Endodermal cell (in vitro differentiated cells): ENCODE data around the gene CC2D2A. TPM values are rescaled to one million over a fixed set of nuclear protein-coding genes. Genes with fewer than 3 reads are reported as not detected.

Source experiments
- DNase-seq: peaks from one replicate; pipeline ENCODE4 v3.0.0-alpha.2; 2017
- H3K27ac ChIP-seq: 2 replicates; pipeline ENCODE4 v1.5.1; 2013; ENCODE audit warnings: mild to moderate bottlenecking, low read depth, low read length, moderate library complexity
- H3K27me3 ChIP-seq: 2 replicates; pipeline ENCODE4 v1.6.1; 2013; ENCODE audit warnings: mild to moderate bottlenecking, low read length, moderate library complexity; ENCODE audit not compliant: insufficient read depth, control insufficient read depth, poor library complexity, severe bottlenecking
- H3K36me3 ChIP-seq: 2 replicates; pipeline ENCODE4 v1.7.0; 2013; ENCODE audit warnings: mild to moderate bottlenecking, low read length, moderate library complexity; ENCODE audit not compliant: control insufficient read depth, insufficient read depth
- H3K4me1 ChIP-seq: one replicate; pipeline ENCODE4 v1.7.0; 2013; ENCODE audit warnings: low read length; ENCODE audit not compliant: control insufficient read depth, insufficient read depth
- H3K4me3 ChIP-seq: 2 replicates; pipeline ENCODE4 v1.5.1; 2013; ENCODE audit warnings: mild to moderate bottlenecking, low read length, moderate library complexity
- H3K9ac ChIP-seq: 2 replicates; pipeline ENCODE4 v1.6.1; 2013; ENCODE audit warnings: mild to moderate bottlenecking, low read length, moderate library complexity; ENCODE audit not compliant: poor library complexity, severe bottlenecking; ENCODE audit errors: extremely low read depth
- H3K9me3 ChIP-seq: 2 replicates; pipeline ENCODE4 v1.6.1; 2013; ENCODE audit warnings: mild to moderate bottlenecking, low read length, moderate library complexity; ENCODE audit not compliant: control insufficient read depth
- H3K27ac Mint-ChIP-seq: 2 replicates; pipeline ENCODE4 v1.8.0; 2020; ENCODE audit warnings: mixed read lengths
- H3K27me3 Mint-ChIP-seq: 2 replicates; pipeline ENCODE4 v1.8.0; 2021; ENCODE audit warnings: mild to moderate bottlenecking, mixed read lengths; ENCODE audit not compliant: insufficient read depth
- H3K36me3 Mint-ChIP-seq: 2 replicates; pipeline ENCODE4 v1.8.0; 2020; ENCODE audit warnings: low read depth, mixed read lengths
- H3K4me1 Mint-ChIP-seq: 2 replicates; pipeline ENCODE4 v1.8.0; 2020; ENCODE audit warnings: mixed read lengths
- H3K4me3 Mint-ChIP-seq: 2 replicates; pipeline ENCODE4 v1.8.0; 2020; ENCODE audit warnings: mild to moderate bottlenecking, moderate library complexity, mixed read lengths
- H3K9me3 Mint-ChIP-seq: 2 replicates; pipeline ENCODE4 v1.8.0; 2020; ENCODE audit warnings: mild to moderate bottlenecking, mixed read lengths
- WGBS, 2 experiments: methylation state at CpG; one replicate each; pipeline versions ENCODE4 v1.1.5 to v1.1.7; 2013; ENCODE audit warnings: missing lambda C conversion rate in 2 of 2, mixed read lengths in 1 of 2; ENCODE audit not compliant: insufficient coverage in 1 of 2, insufficient read length in 1 of 2; 5-methylcytosine and 5-hydroxymethylcytosine counted together
- total RNA-seq, 2 donors: library from RNA; stranded (reverse); fragmentation: NEBNext Ultra II Directional in 1 of 2; extraction: Animal tissue kit (Norgen Biotek cat#: 25700) in 1 of 2; gene quantifications; 2 replicates in 1 of 2; 3 replicates in 1 of 2; pipeline ENCODE4 v1.2.1, GENCODE V29; 2021
- TF ChIP-seq, protein P1 (sequence below): fragments of 200-600 bp; sonication (generic); conservative IDR thresholded peaks from 2 replicates; pipeline ENCODE4 v1.5.0; 2021; ENCODE audit warnings: antibody characterized with exemption, mild to moderate bottlenecking

CC2D2A gene
- total RNA-seq, 2 donors from 2014 or later = 12.3 to 25.2 TPM

DNA sequence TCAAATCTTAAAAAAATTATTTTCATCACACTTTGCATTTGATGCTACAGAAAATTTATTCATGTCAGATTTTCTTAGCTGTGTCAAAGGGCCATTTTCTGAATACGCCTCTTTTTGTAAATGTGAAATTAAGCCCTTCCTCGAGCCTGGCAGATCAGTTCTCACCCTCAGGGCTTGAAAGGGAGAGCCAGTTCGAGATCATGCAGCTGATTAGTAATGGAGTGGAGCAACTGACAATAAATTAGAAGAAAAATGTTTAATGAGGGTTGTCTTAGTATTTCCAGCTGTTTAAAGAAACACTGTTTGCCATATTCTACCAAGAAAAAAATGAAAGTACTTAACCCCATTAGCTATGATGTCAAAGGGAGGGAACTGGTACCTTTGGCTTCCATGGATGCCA is 28.7 kb downstream of the CC2D2A start:
- no peak overlapping the region for H3K4me3 ChIP-seq
- Mint-ChIP-seq H3K4me1 (peaks cover 6% of the 10 kb centered on the region), H3K27ac (no peak overlapping the region), H3K9me3 (peaks cover 7% of the 10 kb centered on the region), H3K27me3 (no peaks in the 10 kb centered on the region), H3K36me3 (peaks cover 17% of the 10 kb centered on the region), H3K4me3 (no peak overlapping the region)
- no peak overlapping the region for H3K9ac ChIP-seq
- WGBS, 2 experiments = 83 to 90% methylated on average over 2 to 3 of the region's 3 CpGs
- no peaks in the 10 kb centered on the region for H3K27me3 ChIP-seq
- no peaks in the 10 kb centered on the region for H3K4me1 ChIP-seq
- no peak overlapping the region for H3K27ac ChIP-seq
- TF ChIP-seq, protein P1, sequence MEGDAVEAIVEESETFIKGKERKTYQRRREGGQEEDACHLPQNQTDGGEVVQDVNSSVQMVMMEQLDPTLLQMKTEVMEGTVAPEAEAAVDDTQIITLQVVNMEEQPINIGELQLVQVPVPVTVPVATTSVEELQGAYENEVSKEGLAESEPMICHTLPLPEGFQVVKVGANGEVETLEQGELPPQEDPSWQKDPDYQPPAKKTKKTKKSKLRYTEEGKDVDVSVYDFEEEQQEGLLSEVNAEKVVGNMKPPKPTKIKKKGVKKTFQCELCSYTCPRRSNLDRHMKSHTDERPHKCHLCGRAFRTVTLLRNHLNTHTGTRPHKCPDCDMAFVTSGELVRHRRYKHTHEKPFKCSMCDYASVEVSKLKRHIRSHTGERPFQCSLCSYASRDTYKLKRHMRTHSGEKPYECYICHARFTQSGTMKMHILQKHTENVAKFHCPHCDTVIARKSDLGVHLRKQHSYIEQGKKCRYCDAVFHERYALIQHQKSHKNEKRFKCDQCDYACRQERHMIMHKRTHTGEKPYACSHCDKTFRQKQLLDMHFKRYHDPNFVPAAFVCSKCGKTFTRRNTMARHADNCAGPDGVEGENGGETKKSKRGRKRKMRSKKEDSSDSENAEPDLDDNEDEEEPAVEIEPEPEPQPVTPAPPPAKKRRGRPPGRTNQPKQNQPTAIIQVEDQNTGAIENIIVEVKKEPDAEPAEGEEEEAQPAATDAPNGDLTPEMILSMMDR = no peak
- no peak for DNase-seq
- no peaks in the 10 kb centered on the region for H3K36me3 ChIP-seq
- peaks cover 6% of the 10 kb centered on the region for H3K9me3 ChIP-seq

DNA sequence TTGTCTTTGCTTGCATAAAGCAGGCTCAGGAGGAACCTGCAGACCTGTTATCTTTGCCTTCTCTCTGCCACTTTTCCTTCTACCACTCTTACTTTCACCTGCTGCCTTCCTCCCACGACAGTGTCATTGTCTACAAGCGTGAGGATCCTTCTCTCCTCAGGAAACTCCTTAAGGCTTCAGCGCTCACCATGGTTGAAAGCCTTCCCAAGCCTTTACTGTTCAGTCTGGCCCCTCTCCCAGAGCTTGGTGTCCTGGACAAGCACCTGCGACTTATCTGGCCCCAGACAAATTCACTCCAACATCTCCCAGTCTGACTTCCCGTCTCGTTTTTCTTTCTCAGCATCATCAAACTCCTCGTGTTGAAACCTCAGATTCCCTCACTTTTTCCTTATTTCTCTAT is 31.0 kb downstream of the CC2D2A start:
- no peak overlapping the region for H3K27ac Mint-ChIP-seq
- TF ChIP-seq, protein P1 = no peak
- 88 to 92% methylated on average over 3 to 7 of the region's 7 CpGs for WGBS, 2 experiments

DNA sequence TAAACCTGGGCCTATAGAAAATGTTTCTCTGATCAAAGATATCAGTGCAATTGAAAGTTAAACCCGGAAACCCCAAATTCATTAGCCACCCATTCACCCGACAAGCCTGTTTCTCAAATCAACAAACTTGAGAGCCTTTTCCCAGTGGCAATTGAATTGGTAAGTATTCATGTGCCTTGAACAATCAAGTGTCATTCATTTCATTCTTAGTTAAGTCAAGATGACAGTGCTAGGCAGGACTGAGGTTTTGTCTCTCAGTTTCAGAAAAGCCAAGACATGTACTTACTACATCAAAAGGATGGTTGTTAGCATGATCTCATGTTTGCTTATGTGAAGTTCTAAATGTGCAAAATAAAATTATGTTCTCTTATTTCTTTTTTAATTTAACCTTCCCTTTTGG is 32.3 kb downstream of the CC2D2A start:
- Histone ChIP-seq H3K9ac (no peak overlapping the region), H3K36me3 (no peaks in the 10 kb centered on the region), H3K4me1 (no peaks in the 10 kb centered on the region), H3K4me3 (no peak overlapping the region), H3K27me3 (no peaks in the 10 kb centered on the region), H3K9me3 (peaks cover 5% of the 10 kb centered on the region), H3K27ac (no peak overlapping the region)
- Mint-ChIP-seq H3K4me3 (no peak overlapping the region), H3K4me1 (peaks cover 9% of the 10 kb centered on the region), H3K36me3 (peaks cover 10% of the 10 kb centered on the region), H3K27me3 (no peaks in the 10 kb centered on the region), H3K27ac (no peak overlapping the region), H3K9me3 (peaks cover 3% of the 10 kb centered on the region)
- TF ChIP-seq, protein P1 = no peak
- whole genome bisulfite sequencing, 2 experiments = 78% methylated on average over 2 of the region's 2 CpGs; no CpG with 5 or more reads in 1 of the 2 experiments
- no peak for DNase-seq

More for the DNA sequence above, 31.0 kb downstream of the CC2D2A start:
- Histone ChIP-seq H3K9me3 (peaks cover 6% of the 10 kb centered on the region), H3K27ac (no peak overlapping the region), H3K4me3 (no peak overlapping the region), H3K27me3 (no peaks in the 10 kb centered on the region), H3K9ac (no peak overlapping the region), H3K36me3 (no peaks in the 10 kb centered on the region), H3K4me1 (no peaks in the 10 kb centered on the region)
- DNase-seq = no peak
- Mint-ChIP-seq H3K36me3 (peaks cover 19% of the 10 kb centered on the region), H3K27me3 (no peaks in the 10 kb centered on the region), H3K4me1 (peaks cover 6% of the 10 kb centered on the region), H3K9me3 (peaks cover 7% of the 10 kb centered on the region), H3K4me3 (no peak overlapping the region)
